Smooth muscle cell (in vitro differentiated cells): ENCODE results near the gene SLCO2A1. TPM values are rescaled to one million over a fixed set of nuclear protein-coding genes. Genes with fewer than 3 reads are reported as not detected.

ENCODE experiments used
- DNase-seq: peaks from one replicate; lab custom pipeline; 2025; ENCODE audit not compliant: unreplicated experiment; lab: John Stamatoyannopoulos, UW
- H2AFZ ChIP-seq: fragments of 200-600 bp; sonication (generic); 2 replicates; pipeline ENCODE4 v1.6.0; 2016; ENCODE audit warnings: antibody characterized with exemption, low read depth, mild to moderate bottlenecking
- H3F3A ChIP-seq: fragments of 200-600 bp; sonication (generic); 2 replicates; pipeline ENCODE4 v1.6.0; 2017; ENCODE audit warnings: antibody characterized with exemption, low read depth
- H3K27ac ChIP-seq: fragments of 200-600 bp; sonication (generic); 2 replicates; pipeline ENCODE4 v1.5.1; 2016; ENCODE audit warnings: low read depth, mild to moderate bottlenecking
- H3K27me3 ChIP-seq: fragments of 200-600 bp; sonication (generic); 2 replicates; pipeline ENCODE4 v1.6.1; 2016; ENCODE audit warnings: low read depth, mild to moderate bottlenecking
- H3K36me3 ChIP-seq: fragments of 200-600 bp; sonication (generic); 2 replicates; pipeline ENCODE4 v1.5.1; 2016; ENCODE audit warnings: low read depth
- H3K4me1 ChIP-seq: fragments of 200-600 bp; sonication (generic); 2 replicates; pipeline ENCODE4 v1.5.1; 2016; ENCODE audit warnings: low read depth
- H3K4me2 ChIP-seq: fragments of 200-600 bp; sonication (generic); 2 replicates; pipeline ENCODE4 v1.6.0; 2016; ENCODE audit warnings: mild to moderate bottlenecking
- H3K4me3 ChIP-seq: fragments of 200-600 bp; sonication (generic); 2 replicates; pipeline ENCODE4 v1.5.1; 2016; ENCODE audit warnings: mild to moderate bottlenecking
- H3K79me2 ChIP-seq: fragments of 200-600 bp; sonication (generic); 2 replicates; pipeline ENCODE4 v1.6.0; 2016; ENCODE audit warnings: low read depth, mild to moderate bottlenecking
- H3K9ac ChIP-seq: fragments of 200-600 bp; sonication (generic); 2 replicates; pipeline ENCODE4 v1.6.0; 2016; ENCODE audit warnings: low read depth
- H3K9me3 ChIP-seq: fragments of 200-600 bp; sonication (generic); replicated peaks from 2 replicates; pipeline ENCODE4 v1.5.1; 2016; ENCODE audit warnings: low read depth
- H4K20me1 ChIP-seq: fragments of 200-600 bp; sonication (generic); 2 replicates; pipeline ENCODE4 v1.6.0; 2016; ENCODE audit warnings: low read depth
- WGBS: methylation state at CpG from one replicate; pipeline ENCODE4 v1.1.7; 2016; ENCODE audit warnings: low lambda C conversion rate; 5-methylcytosine and 5-hydroxymethylcytosine counted together
- polyA plus RNA-seq: library from polyadenylated mRNA; unstranded; fragments of >200 nt; fragmentation: Nextera tagmentation; extraction: Ambion mirVana; gene quantifications from 2 replicates; pipeline ENCODE4 v1.2.1, GENCODE V29; 2016
- total RNA-seq: library from RNA; depleted of rRNA; stranded (reverse); fragments of >200 nt; gene quantifications from 2 replicates; pipeline ENCODE4 v1.2.3, GENCODE V29; 2014
- TF ChIP-seq, protein P1 (sequence below): fragments of 200-600 bp; sonication (generic); IDR thresholded peaks from 2 replicates; pipeline ENCODE4 v1.5.1; 2017; ENCODE audit warnings: borderline replicate concordance, mild to moderate bottlenecking, antibody characterized with exemption; ENCODE audit not compliant: insufficient read depth, poor library complexity, severe bottlenecking

SLCO2A1 gene
- total and polyA plus RNA-seq, 2 experiments from 2014 or later = 7.7 to 14.2 TPM

GRCh38 chr3:133887074-133887802, 142.5 kb downstream of the SLCO2A1 start:
- Histone ChIP-seq H3K9ac (no peak overlapping the region), H3K27ac (no peak overlapping the region), H3K9me3 (no peaks in the 10 kb centered on the region), H3K4me3 (no peak overlapping the region), H3K4me2 (no peak overlapping the region), H3F3A (no peaks in the 10 kb centered on the region), H3K36me3 (no peaks in the 10 kb centered on the region), H4K20me1 (no peaks in the 10 kb centered on the region), H3K27me3 (no peaks in the 10 kb centered on the region), H3K79me2 (no peaks in the 10 kb centered on the region), H3K4me1 (peaks cover 8% of the 10 kb centered on the region), H2AFZ (no peak overlapping the region)
- no peak for DNase-seq
- TF ChIP-seq, protein P1, sequence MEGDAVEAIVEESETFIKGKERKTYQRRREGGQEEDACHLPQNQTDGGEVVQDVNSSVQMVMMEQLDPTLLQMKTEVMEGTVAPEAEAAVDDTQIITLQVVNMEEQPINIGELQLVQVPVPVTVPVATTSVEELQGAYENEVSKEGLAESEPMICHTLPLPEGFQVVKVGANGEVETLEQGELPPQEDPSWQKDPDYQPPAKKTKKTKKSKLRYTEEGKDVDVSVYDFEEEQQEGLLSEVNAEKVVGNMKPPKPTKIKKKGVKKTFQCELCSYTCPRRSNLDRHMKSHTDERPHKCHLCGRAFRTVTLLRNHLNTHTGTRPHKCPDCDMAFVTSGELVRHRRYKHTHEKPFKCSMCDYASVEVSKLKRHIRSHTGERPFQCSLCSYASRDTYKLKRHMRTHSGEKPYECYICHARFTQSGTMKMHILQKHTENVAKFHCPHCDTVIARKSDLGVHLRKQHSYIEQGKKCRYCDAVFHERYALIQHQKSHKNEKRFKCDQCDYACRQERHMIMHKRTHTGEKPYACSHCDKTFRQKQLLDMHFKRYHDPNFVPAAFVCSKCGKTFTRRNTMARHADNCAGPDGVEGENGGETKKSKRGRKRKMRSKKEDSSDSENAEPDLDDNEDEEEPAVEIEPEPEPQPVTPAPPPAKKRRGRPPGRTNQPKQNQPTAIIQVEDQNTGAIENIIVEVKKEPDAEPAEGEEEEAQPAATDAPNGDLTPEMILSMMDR = no peak
- 80% methylated on average over 4 of the region's 4 CpGs for WGBS

- Histone ChIP-seq H3F3A (no peaks in the 10 kb centered on the region), H3K79me2 (no peaks in the 10 kb centered on the region), H3K27me3 (no peaks in the 10 kb centered on the region), H3K4me3 (no peak overlapping the region), H3K36me3 (no peaks in the 10 kb centered on the region), H3K9me3 (no peaks in the 10 kb centered on the region), H3K27ac (no peak overlapping the region), H3K4me2 (no peak overlapping the region), H3K9ac (no peak overlapping the region), H3K4me1 (peaks cover 8% of the 10 kb centered on the region), H4K20me1 (no peaks in the 10 kb centered on the region), H2AFZ (no peak overlapping the region)
- no peak for DNase-seq
- TF ChIP-seq, protein P1 = no peak
- WGBS = 93% methylated on average over 7 of the region's 7 CpGs
Measured at GRCh38 chr3:133886031-133886722, 143.5 kb downstream of the SLCO2A1 start.

DNA sequence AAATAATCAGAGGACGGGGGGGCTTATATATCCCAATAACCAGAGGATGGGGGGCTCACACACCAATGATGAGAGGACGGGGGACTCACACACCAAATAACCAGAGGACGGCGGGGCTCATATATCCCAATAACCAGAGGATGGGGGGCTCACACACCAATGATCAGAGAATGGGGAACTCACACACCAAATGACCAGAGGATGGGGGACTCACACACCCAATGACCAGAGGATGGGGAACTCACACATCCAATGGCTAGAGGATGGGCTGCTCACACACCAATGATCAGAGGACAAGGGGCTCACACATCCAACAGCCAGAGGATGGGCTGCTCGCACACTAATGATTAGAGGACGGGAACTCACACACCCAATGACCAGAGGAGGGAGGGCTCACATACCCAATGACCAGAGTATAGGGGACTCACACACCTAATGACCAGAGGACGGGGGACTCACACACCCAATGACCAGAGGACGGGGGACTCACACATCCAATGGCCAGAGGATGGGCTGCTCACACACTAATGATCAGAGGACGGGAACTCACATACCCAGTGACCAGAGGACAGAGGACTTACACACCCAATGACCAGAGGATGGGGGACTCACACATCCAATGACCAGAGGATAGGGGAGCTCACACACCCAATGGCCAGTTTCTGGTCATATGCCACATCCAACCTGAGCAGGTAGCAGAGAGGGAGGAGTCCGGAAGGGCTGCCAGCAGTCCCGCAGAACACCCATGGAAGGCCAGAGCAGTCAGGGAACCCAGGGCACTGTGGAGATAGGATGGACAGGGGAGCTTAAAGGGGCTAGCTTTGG, 144.6 kb downstream of the SLCO2A1 start:
- H3K4me1 ChIP-seq = peaks cover 8% of the 10 kb centered on the region
- no peaks in the 10 kb centered on the region for H3K9me3 ChIP-seq
- H3K9ac ChIP-seq = no peak overlapping the region
- H3K4me2 ChIP-seq = no peak overlapping the region
- DNase-seq = no peak
- 91% methylated on average over 11 of the region's 11 CpGs for WGBS
- H3K4me3 ChIP-seq = no peak overlapping the region
- no peak overlapping the region for H3K27ac ChIP-seq
- H3K79me2 ChIP-seq = no peaks in the 10 kb centered on the region
- H3K36me3 ChIP-seq = no peaks in the 10 kb centered on the region
- H3K27me3 ChIP-seq = no peaks in the 10 kb centered on the region
- H3F3A ChIP-seq = no peaks in the 10 kb centered on the region
- H4K20me1 ChIP-seq = no peaks in the 10 kb centered on the region
- TF ChIP-seq, protein P1 = no peak
- H2AFZ ChIP-seq = no peak overlapping the region
